Endothelial cell of umbilical vein (primary cell): Measurements from ENCODE around the gene RXYLT1.

Experiments used
- EZH2 ChIP-seq: IDR thresholded peaks from 2 replicates; pipeline ENCODE4 v1.6.1; 2012; ENCODE audit warnings: borderline replicate concordance, low read depth, mild to moderate bottlenecking, moderate library complexity, low read length, inconsistent platforms; ENCODE audit not compliant: severe bottlenecking
- FOS ChIP-seq: IDR thresholded peaks from 2 replicates; pipeline ENCODE4 v1.6.1; 2011; ENCODE audit warnings: mild to moderate bottlenecking, low read length, moderate library complexity, borderline replicate concordance; ENCODE audit not compliant: insufficient read depth
- JUN ChIP-seq: IDR thresholded peaks from 2 replicates; pipeline ENCODE4 v1.6.1; 2011; ENCODE audit warnings: borderline replicate concordance, low read depth; ENCODE audit not compliant: insufficient read length, insufficient read depth
- MAX ChIP-seq: IDR thresholded peaks from 2 replicates; pipeline ENCODE4 v1.6.1; 2011; ENCODE audit not compliant: insufficient read depth, insufficient read length
- TF ChIP-seq, protein P1 (sequence below), 2 donors: IDR thresholded peaks; 1 replicate in 1 of 2; 2 replicates in 1 of 2; pipeline ENCODE4 v1.5.1; 2011; ENCODE audit warnings: low read length in 2 of 2, mild to moderate bottlenecking in 2 of 2, moderate library complexity in 2 of 2, control low read depth in 1 of 2, inconsistent platforms in 1 of 2, low read depth in 1 of 2; ENCODE audit not compliant: insufficient read depth in 1 of 2; ENCODE audit errors: extremely low read depth in 1 of 2

DNA sequence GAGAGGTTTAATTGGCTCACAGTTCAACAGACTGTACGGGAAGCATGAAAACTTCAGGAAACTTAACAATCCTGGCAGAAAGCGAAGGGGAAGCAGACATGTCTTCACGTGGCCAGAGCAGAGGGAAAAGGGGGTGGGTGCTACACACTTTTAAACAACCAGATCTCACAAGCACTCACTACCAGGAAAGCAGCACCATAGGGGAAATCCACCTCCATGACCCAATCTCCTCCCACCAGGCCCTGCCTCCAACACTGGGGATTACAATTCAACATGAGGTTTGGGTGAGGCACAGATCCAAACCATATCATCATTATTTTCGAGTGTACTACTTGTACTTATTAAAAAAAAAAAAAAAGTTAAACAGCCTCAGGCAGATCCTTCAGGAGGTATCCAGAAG, 29.9 kb downstream of the RXYLT1 start:
- TF ChIP-seq, protein P1, sequence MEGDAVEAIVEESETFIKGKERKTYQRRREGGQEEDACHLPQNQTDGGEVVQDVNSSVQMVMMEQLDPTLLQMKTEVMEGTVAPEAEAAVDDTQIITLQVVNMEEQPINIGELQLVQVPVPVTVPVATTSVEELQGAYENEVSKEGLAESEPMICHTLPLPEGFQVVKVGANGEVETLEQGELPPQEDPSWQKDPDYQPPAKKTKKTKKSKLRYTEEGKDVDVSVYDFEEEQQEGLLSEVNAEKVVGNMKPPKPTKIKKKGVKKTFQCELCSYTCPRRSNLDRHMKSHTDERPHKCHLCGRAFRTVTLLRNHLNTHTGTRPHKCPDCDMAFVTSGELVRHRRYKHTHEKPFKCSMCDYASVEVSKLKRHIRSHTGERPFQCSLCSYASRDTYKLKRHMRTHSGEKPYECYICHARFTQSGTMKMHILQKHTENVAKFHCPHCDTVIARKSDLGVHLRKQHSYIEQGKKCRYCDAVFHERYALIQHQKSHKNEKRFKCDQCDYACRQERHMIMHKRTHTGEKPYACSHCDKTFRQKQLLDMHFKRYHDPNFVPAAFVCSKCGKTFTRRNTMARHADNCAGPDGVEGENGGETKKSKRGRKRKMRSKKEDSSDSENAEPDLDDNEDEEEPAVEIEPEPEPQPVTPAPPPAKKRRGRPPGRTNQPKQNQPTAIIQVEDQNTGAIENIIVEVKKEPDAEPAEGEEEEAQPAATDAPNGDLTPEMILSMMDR (IDR thresholded peaks at IDR 0.05; ENCODE audit: extremely low read depth in 1 of 2, insufficient read depth in 1 of 2, low read depth in 1 of 2, low read length in 2 of 2) = no peak
- TF ChIP-seq JUN (no peak), MAX (no peak), FOS (no peak), EZH2 (no peak)
